Loucy (cell line): Measurements from ENCODE around the gene POLR2L.

Experiments
- H2AFZ ChIP-seq: fragments of 200-600 bp; sonication (generic); 2 replicates; pipeline ENCODE4 v1.6.0; 2016; ENCODE audit warnings: antibody characterized with exemption, mild to moderate bottlenecking, low read length, moderate library complexity
- H3F3A ChIP-seq: fragments of 200-600 bp; 2 replicates; pipeline ENCODE4 v1.6.0; 2016; ENCODE audit warnings: antibody characterized with exemption, low read depth, mild to moderate bottlenecking
- H3K27me3 ChIP-seq: fragments of 200-600 bp; sonication (generic); 2 replicates; pipeline ENCODE4 v1.6.1; 2014; ENCODE audit warnings: low read length, mild to moderate bottlenecking; ENCODE audit not compliant: insufficient read depth, poor library complexity, severe bottlenecking
- H3K36me3 ChIP-seq: fragments of 200-600 bp; sonication (generic); 2 replicates; pipeline ENCODE4 v1.6.1; 2016; ENCODE audit warnings: low read length; ENCODE audit not compliant: insufficient read depth
- H3K4me1 ChIP-seq: fragments of 200-600 bp; sonication (generic); 2 replicates; pipeline ENCODE4 v1.5.1; 2014; ENCODE audit warnings: low read length, mild to moderate bottlenecking; ENCODE audit not compliant: insufficient read depth, poor library complexity, severe bottlenecking
- H3K4me2 ChIP-seq: fragments of 200-600 bp; sonication (generic); 2 replicates; pipeline ENCODE4 v1.6.0; 2014; ENCODE audit warnings: antibody characterized with exemption, low read length, low read depth, mild to moderate bottlenecking; ENCODE audit not compliant: poor library complexity, severe bottlenecking
- H3K4me3 ChIP-seq: fragments of 200-600 bp; sonication (generic); 2 replicates; pipeline ENCODE4 v1.5.1; 2014; ENCODE audit warnings: low read length, mild to moderate bottlenecking, mixed read lengths; ENCODE audit not compliant: poor library complexity, severe bottlenecking
- H3K79me2 ChIP-seq: fragments of 200-600 bp; sonication (generic); 2 replicates; pipeline ENCODE4 v1.6.1; 2014; ENCODE audit warnings: low read length; ENCODE audit not compliant: insufficient read depth
- H3K9ac ChIP-seq: fragments of 200-600 bp; sonication (generic); 2 replicates; pipeline ENCODE4 v1.6.0; 2014; ENCODE audit warnings: mild to moderate bottlenecking, low read depth, low read length, moderate library complexity; ENCODE audit not compliant: poor library complexity, severe bottlenecking
- H3K9me2 ChIP-seq: fragments of 200-600 bp; sonication (generic); replicated peaks from 2 replicates; pipeline ENCODE4 v1.6.1; 2016; ENCODE audit warnings: low read depth, low read length, mixed read lengths
- H3K9me3 ChIP-seq: fragments of 200-600 bp; sonication (generic); 2 replicates; pipeline ENCODE4 v1.6.1; 2014; ENCODE audit warnings: mild to moderate bottlenecking, antibody characterized with exemption, low read length, low read depth; ENCODE audit not compliant: insufficient read depth
- H4K20me1 ChIP-seq: fragments of 200-600 bp; sonication (generic); 2 replicates; pipeline ENCODE4 v1.6.0; 2014; ENCODE audit warnings: antibody characterized with exemption, low read length, mild to moderate bottlenecking; ENCODE audit not compliant: insufficient read depth, poor library complexity, severe bottlenecking
- EZH2phosphoT487 ChIP-seq: fragments of 200-600 bp; IDR thresholded peaks from 2 replicates; pipeline ENCODE4 v1.6.1; 2018; ENCODE audit warnings: antibody characterized with exemption, mild to moderate bottlenecking, moderate library complexity, borderline replicate concordance
- TF ChIP-seq, protein P1 (sequence below): fragments of 200-600 bp; sonication (generic); conservative IDR thresholded peaks from 2 replicates; pipeline ENCODE4 v1.5.1; 2014; ENCODE audit warnings: mild to moderate bottlenecking, antibody characterized with exemption, low read length

The POLR2L gene

GRCh38 chr11:792873-793272, 49.5 kb downstream of the POLR2L start:
- peaks cover 14% of the 10 kb centered on the region for H4K20me1 ChIP-seq
- peaks cover 17% of the 10 kb centered on the region for H3K4me1 ChIP-seq
- TF ChIP-seq, protein P1, sequence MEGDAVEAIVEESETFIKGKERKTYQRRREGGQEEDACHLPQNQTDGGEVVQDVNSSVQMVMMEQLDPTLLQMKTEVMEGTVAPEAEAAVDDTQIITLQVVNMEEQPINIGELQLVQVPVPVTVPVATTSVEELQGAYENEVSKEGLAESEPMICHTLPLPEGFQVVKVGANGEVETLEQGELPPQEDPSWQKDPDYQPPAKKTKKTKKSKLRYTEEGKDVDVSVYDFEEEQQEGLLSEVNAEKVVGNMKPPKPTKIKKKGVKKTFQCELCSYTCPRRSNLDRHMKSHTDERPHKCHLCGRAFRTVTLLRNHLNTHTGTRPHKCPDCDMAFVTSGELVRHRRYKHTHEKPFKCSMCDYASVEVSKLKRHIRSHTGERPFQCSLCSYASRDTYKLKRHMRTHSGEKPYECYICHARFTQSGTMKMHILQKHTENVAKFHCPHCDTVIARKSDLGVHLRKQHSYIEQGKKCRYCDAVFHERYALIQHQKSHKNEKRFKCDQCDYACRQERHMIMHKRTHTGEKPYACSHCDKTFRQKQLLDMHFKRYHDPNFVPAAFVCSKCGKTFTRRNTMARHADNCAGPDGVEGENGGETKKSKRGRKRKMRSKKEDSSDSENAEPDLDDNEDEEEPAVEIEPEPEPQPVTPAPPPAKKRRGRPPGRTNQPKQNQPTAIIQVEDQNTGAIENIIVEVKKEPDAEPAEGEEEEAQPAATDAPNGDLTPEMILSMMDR: no peak
- TF ChIP-seq EZH2phosphoT487: no peak
- no peak overlapping the region for H3K4me3 ChIP-seq
- peaks cover 19% of the 10 kb centered on the region; the same call in 1 of the 2 replicates for H3K79me2 ChIP-seq
- H3K27me3 ChIP-seq: no peaks in the 10 kb centered on the region
- H3K9ac ChIP-seq: no peak overlapping the region
- peaks cover 3% of the 10 kb centered on the region; the same call in 1 of the 2 replicates for H3F3A ChIP-seq
- H3K4me2 ChIP-seq: no peak overlapping the region
- H2AFZ ChIP-seq: no peak overlapping the region
- H3K9me2 ChIP-seq: no peaks in the 10 kb centered on the region
- H3K9me3 ChIP-seq: no peaks in the 10 kb centered on the region
- no peaks in the 10 kb centered on the region for H3K36me3 ChIP-seq

- Histone ChIP-seq H3K9ac (no peak overlapping the region), H3F3A (peaks cover 3% of the 10 kb centered on the region; the same call in 1 of the 2 replicates), H3K4me2 (no peak overlapping the region), H2AFZ (no peak overlapping the region), H3K9me3 (no peaks in the 10 kb centered on the region), H3K27me3 (no peaks in the 10 kb centered on the region), H3K9me2 (no peaks in the 10 kb centered on the region), H3K79me2 (peaks cover 19% of the 10 kb centered on the region; the same call in 1 of the 2 replicates), H3K4me3 (no peak overlapping the region), H4K20me1 (peaks cover 14% of the 10 kb centered on the region), H3K4me1 (peaks cover 17% of the 10 kb centered on the region), H3K36me3 (no peaks in the 10 kb centered on the region)
- TF ChIP-seq EZH2phosphoT487: no peak
- TF ChIP-seq, protein P1: no peak
Observed at GRCh38 chr11:792535-792821, 49.9 kb downstream of the POLR2L start.

- no peak overlapping the region for H2AFZ ChIP-seq
- no peaks in the 10 kb centered on the region for H3K9me3 ChIP-seq
- peaks cover 14% of the 10 kb centered on the region for H3K4me1 ChIP-seq
- no peaks in the 10 kb centered on the region for H3K36me3 ChIP-seq
- H3K9me2 ChIP-seq: no peaks in the 10 kb centered on the region
- peaks cover 11% of the 10 kb centered on the region for H4K20me1 ChIP-seq
- no peak overlapping the region for H3K4me2 ChIP-seq
- no peak overlapping the region for H3K9ac ChIP-seq
- H3K4me3 ChIP-seq: no peak overlapping the region
- H3K79me2 ChIP-seq: peaks cover 17% of the 10 kb centered on the region; the same call in 1 of the 2 replicates
- peaks cover 3% of the 10 kb centered on the region; the same call in 1 of the 2 replicates for H3F3A ChIP-seq
- no peaks in the 10 kb centered on the region for H3K27me3 ChIP-seq
- TF ChIP-seq, protein P1: no peak
- no peak for TF ChIP-seq EZH2phosphoT487
Observed at GRCh38 chr11:791658-792534, 50.4 kb downstream of the POLR2L start.
